MCF 10A (cell line): ENCODE data around the gene DNAH10. TPM values are rescaled to one million over a fixed set of nuclear protein-coding genes. Genes with fewer than 3 reads are reported as not detected.
"Not testable (repeated sequence)": the region's sequence is repeated elsewhere in the genome, so short reads cannot be mapped to it uniquely, and the experiment has no call there.

Experiments
- BruUV-seq: library from RNA; stranded (reverse); fragments of 400-500 nt; replicated peaks from 2 replicates; lab custom pipeline; 2021; lab: Mats Ljungman, UMichigan
- CTCF ChIA-PET: fragments of 300-600 bp; sonication (Branson Sonifier 250); formaldehyde crosslinking; extraction: SDS; loops from one replicate; lab custom pipeline; 2021; ENCODE audit warnings: antibody characterized with exemption, inconsistent platforms; lab: Yijun Ruan, JAX
- POLR2A ChIA-PET: fragments of 300-600, 350-650 bp; sonication (Branson Sonifier 250); formaldehyde crosslinking; extraction: SDS; loops from one replicate; lab custom pipeline; 2020; ENCODE audit warnings: antibody characterized with exemption, inconsistent platforms; lab: Yijun Ruan, JAX
- DNase-seq: peaks from one replicate; pipeline ENCODE4 v3.0.0-alpha.2; 2018; ENCODE audit not compliant: unreplicated experiment
- H3K27ac Mint-ChIP-seq: one replicate; pipeline ENCODE4 v1.8.0; 2022; ENCODE audit warnings: mild to moderate bottlenecking, low read depth, mixed read lengths; ENCODE audit not compliant: unreplicated experiment
- H3K27me3 Mint-ChIP-seq: one replicate; pipeline ENCODE4 v1.8.0; 2022; ENCODE audit warnings: mixed read lengths; ENCODE audit not compliant: insufficient read depth, unreplicated experiment
- H3K36me3 Mint-ChIP-seq: one replicate; pipeline ENCODE4 v1.8.0; 2022; ENCODE audit warnings: mild to moderate bottlenecking, moderate library complexity, mixed read lengths; ENCODE audit not compliant: insufficient read depth, unreplicated experiment
- H3K4me1 Mint-ChIP-seq: one replicate; pipeline ENCODE4 v1.8.0; 2022; ENCODE audit warnings: mixed read lengths; ENCODE audit not compliant: insufficient read depth, unreplicated experiment
- H3K4me3 Mint-ChIP-seq: one replicate; pipeline ENCODE4 v1.8.0; 2022; ENCODE audit warnings: mild to moderate bottlenecking, moderate library complexity, mixed read lengths; ENCODE audit not compliant: unreplicated experiment
- H3K9me3 Mint-ChIP-seq: one replicate; pipeline ENCODE4 v1.8.0; 2022; ENCODE audit warnings: mixed read lengths; ENCODE audit not compliant: unreplicated experiment
- CTCF ChIP-seq: fragments of 200-600 bp; IDR thresholded peaks from one replicate; pipeline ENCODE4 v1.8.0; 2022; ENCODE audit warnings: antibody characterized with exemption, mild to moderate bottlenecking; ENCODE audit not compliant: unreplicated experiment
- intact Hi-C: fragments of 100-400 bp; cut with micrococcal nuclease; formaldehyde crosslinking; loops from 2 replicates; pipeline ENCODE4 v1.14.1; 2022
- total RNA-seq: library from RNA; stranded (reverse); gene quantifications from 2 replicates; pipeline ENCODE4 v1.2.3, GENCODE V29; 2022

The DNAH10 gene
- total RNA-seq, 1 experiment from 2014 or later, result 0.21 TPM

DNA sequence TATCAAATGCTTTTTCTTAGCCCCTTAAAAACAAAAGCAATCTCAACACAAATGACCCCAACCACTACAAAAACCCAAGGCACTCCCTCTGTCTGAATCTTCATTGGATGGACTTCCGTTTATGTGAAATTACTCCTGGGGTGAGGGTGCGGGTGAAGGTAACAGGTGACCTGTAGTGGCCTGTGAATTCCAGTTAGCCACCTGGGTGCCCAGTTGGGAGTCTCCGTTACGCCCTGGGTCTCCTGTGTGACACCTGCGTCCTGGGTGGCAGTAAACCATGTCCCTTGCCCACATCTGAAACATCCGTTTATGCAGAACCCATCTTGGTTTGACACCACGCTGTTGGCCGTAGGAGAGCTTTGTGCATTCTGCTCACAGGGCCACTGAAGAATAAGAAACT lies 148.0 kb downstream of the DNAH10 start:
- no peak for TF ChIP-seq CTCF
- H3K4me3 Mint-ChIP-seq, result no peak overlapping the region
- peaks cover 9% of the 10 kb centered on the region for H3K4me1 Mint-ChIP-seq
- no peak for DNase-seq
- POLR2A ChIA-PET, result no interaction called here
- peaks cover 6% of the 10 kb centered on the region for H3K27me3 Mint-ChIP-seq
- CTCF ChIA-PET, result no interaction called here
- H3K9me3 Mint-ChIP-seq, result no peaks in the 10 kb centered on the region
- no peak overlapping the region for H3K27ac Mint-ChIP-seq
- no peaks in the 10 kb centered on the region for H3K36me3 Mint-ChIP-seq
- no TSS peak for BruUV-seq
- intact Hi-C loops, result no loop called here

GRCh38 chr12:123910761-123911193 lies 148.7 kb downstream of the DNAH10 start:
- H3K4me1 Mint-ChIP-seq, result peaks cover 9% of the 10 kb centered on the region
- H3K36me3 Mint-ChIP-seq, result no peaks in the 10 kb centered on the region
- ChIA-PET CTCF (no interaction called here), POLR2A (no interaction called here)
- no peaks in the 10 kb centered on the region for H3K9me3 Mint-ChIP-seq
- no peak overlapping the region for H3K27ac Mint-ChIP-seq
- intact Hi-C loops, result no loop called here
- TF ChIP-seq CTCF, result no peak
- no TSS peak for BruUV-seq
- H3K4me3 Mint-ChIP-seq, result no peak overlapping the region
- DNase-seq, result no peak
- peaks cover 13% of the 10 kb centered on the region for H3K27me3 Mint-ChIP-seq

GRCh38 chr12:123911672-123912409 lies 149.7 kb downstream of the DNAH10 start:
- CTCF ChIA-PET, H3K9me3 Mint-ChIP-seq, H3K4me3 Mint-ChIP-seq, H3K36me3 Mint-ChIP-seq, H3K4me1 Mint-ChIP-seq, DNase-seq, BruUV-seq, intact Hi-C loops, H3K27ac Mint-ChIP-seq, POLR2A ChIA-PET: not testable (repeated sequence)
- H3K27me3 Mint-ChIP-seq, result peaks cover 23% of the 10 kb centered on the region

GRCh38 chr12:123912415-123913380 lies 150.6 kb downstream of the DNAH10 start:
- Mint-ChIP-seq H3K4me1 (peaks cover 9% of the 10 kb centered on the region), H3K27ac (no peak overlapping the region), H3K9me3 (no peaks in the 10 kb centered on the region), H3K36me3 (no peaks in the 10 kb centered on the region), H3K27me3 (peaks cover 23% of the 10 kb centered on the region), H3K4me3 (no peak overlapping the region)
- no TSS peak for BruUV-seq
- ChIA-PET CTCF (interaction anchor here (0.5 kb wide), 1 partner anchor 478 kb away, joined by 3 read pairs; no protein-coding TSS in a partner anchor), POLR2A (no interaction called here)
- no peak for DNase-seq
- intact Hi-C loops, result no loop called here
- no peak for TF ChIP-seq CTCF
